Chondrocyte (in vitro differentiated cells): Measurements from ENCODE around the gene BEND6. TPM values are rescaled to one million over a fixed set of nuclear protein-coding genes. Genes with fewer than 3 reads are reported as not detected.

Experiments
- DNase-seq: peaks from one replicate; pipeline ENCODE4 v3.0.0; 2021; ENCODE audit warnings: mixed read lengths, low spot score
- H3K27ac Mint-ChIP-seq: one replicate; pipeline ENCODE4 v1.8.0; 2021; ENCODE audit warnings: mild to moderate bottlenecking, moderate library complexity, mixed read lengths; ENCODE audit not compliant: unreplicated experiment
- H3K27me3 Mint-ChIP-seq: 2 replicates; pipeline ENCODE4 v1.8.0; 2021; ENCODE audit warnings: low read depth, mixed read lengths
- H3K36me3 Mint-ChIP-seq: 2 replicates; pipeline ENCODE4 v1.8.0; 2021; ENCODE audit warnings: low read depth, mixed read lengths
- H3K4me1 Mint-ChIP-seq: 2 replicates; pipeline ENCODE4 v1.8.0; 2021; ENCODE audit warnings: low read depth, mild to moderate bottlenecking, mixed read lengths
- H3K4me3 Mint-ChIP-seq: one replicate; pipeline ENCODE4 v1.8.0; 2021; ENCODE audit warnings: mild to moderate bottlenecking, moderate library complexity, mixed read lengths; ENCODE audit not compliant: unreplicated experiment
- H3K9me3 Mint-ChIP-seq: 2 replicates; pipeline ENCODE4 v1.8.0; 2021; ENCODE audit warnings: low read depth, mixed read lengths
- CTCF ChIP-seq: fragments of 200-600 bp; sonication (generic); IDR thresholded peaks from 2 replicates; pipeline ENCODE4 v1.5.0; 2021; ENCODE audit warnings: antibody characterized with exemption, mild to moderate bottlenecking, moderate library complexity
- total RNA-seq: library from RNA; stranded (reverse); gene quantifications from 3 replicates; pipeline ENCODE4 v1.2.1, GENCODE V29; 2021

Gene BEND6
- total RNA-seq, 1 donor from 2014 or later, result 8.9 TPM

- H3K4me1 Mint-ChIP-seq, result peaks cover 17% of the 10 kb centered on the region
- no peak for DNase-seq
- no peaks in the 10 kb centered on the region for H3K36me3 Mint-ChIP-seq
Observed at GRCh38 chr6:56934876-56935275, 20.0 kb upstream of the BEND6 start.

GRCh38 chr6:56936466-56936865 is 18.4 kb upstream of the BEND6 start:
- Mint-ChIP-seq H3K4me1 (peaks cover 17% of the 10 kb centered on the region), H3K9me3 (peaks cover 6% of the 10 kb centered on the region)

More at GRCh38 chr6:56934876-56935275, 20.0 kb upstream of the BEND6 start:
- no peak for TF ChIP-seq CTCF
- Mint-ChIP-seq H3K9me3 (no peaks in the 10 kb centered on the region), H3K27ac (no peak overlapping the region), H3K27me3 (no peaks in the 10 kb centered on the region), H3K4me3 (no peak overlapping the region)

GRCh38 chr6:56938649-56939191 is 16.2 kb upstream of the BEND6 start:
- Mint-ChIP-seq H3K4me3 (no peak overlapping the region), H3K36me3 (peaks cover 2% of the 10 kb centered on the region), H3K9me3 (peaks cover 15% of the 10 kb centered on the region), H3K27me3 (no peaks in the 10 kb centered on the region), H3K4me1 (peaks cover 17% of the 10 kb centered on the region), H3K27ac (no peak overlapping the region)
- DNase-seq, result no peak
- TF ChIP-seq CTCF, result no peak

More at GRCh38 chr6:56936466-56936865, 18.4 kb upstream of the BEND6 start:
- no peaks in the 10 kb centered on the region for H3K27me3 Mint-ChIP-seq
- H3K27ac Mint-ChIP-seq, result no peak overlapping the region
- peaks cover 2% of the 10 kb centered on the region for H3K36me3 Mint-ChIP-seq
- no peak overlapping the region for H3K4me3 Mint-ChIP-seq
- DNase-seq, result no peak
- no peak for TF ChIP-seq CTCF

GRCh38 chr6:56940463-56940862 is 14.4 kb upstream of the BEND6 start:
- no peak overlapping the region for H3K27ac Mint-ChIP-seq
- no peak for TF ChIP-seq CTCF

GRCh38 chr6:56940977-56941376 is 13.9 kb upstream of the BEND6 start:
- H3K27ac Mint-ChIP-seq, result no peak overlapping the region
- no peaks in the 10 kb centered on the region for H3K27me3 Mint-ChIP-seq
- H3K4me3 Mint-ChIP-seq, result no peak overlapping the region
- peaks cover 15% of the 10 kb centered on the region for H3K9me3 Mint-ChIP-seq
- no peak for TF ChIP-seq CTCF
- peaks cover 2% of the 10 kb centered on the region for H3K36me3 Mint-ChIP-seq
- peaks cover 17% of the 10 kb centered on the region for H3K4me1 Mint-ChIP-seq
- DNase-seq, result no peak

More at GRCh38 chr6:56940463-56940862, 14.4 kb upstream of the BEND6 start:
- Mint-ChIP-seq H3K27me3 (no peaks in the 10 kb centered on the region), H3K4me3 (no peak overlapping the region), H3K36me3 (peaks cover 2% of the 10 kb centered on the region), H3K4me1 (peaks cover 17% of the 10 kb centered on the region), H3K9me3 (peaks cover 15% of the 10 kb centered on the region)
- DNase-seq, result no peak
